Hindlimb muscle (tissue), 1 donor: Measurements from ENCODE around the gene AUTS2. TPM values are rescaled to one million over a fixed set of nuclear protein-coding genes. Genes with fewer than 3 reads are reported as not detected.

Experiments
- DNase-seq: peaks from one replicate; pipeline ENCODE4 v3.0.0-alpha.2; 2013
- polyA plus RNA-seq: library from polyadenylated mRNA; unstranded; fragments of 120-200 nt; gene quantifications from one replicate; pipeline ENCODE4 v1.2.1, GENCODE V29; 2013; ENCODE audit not compliant: insufficient read length

The AUTS2 gene
- polyA plus RNA-seq, 1 donor: 80.5 TPM

DNA sequence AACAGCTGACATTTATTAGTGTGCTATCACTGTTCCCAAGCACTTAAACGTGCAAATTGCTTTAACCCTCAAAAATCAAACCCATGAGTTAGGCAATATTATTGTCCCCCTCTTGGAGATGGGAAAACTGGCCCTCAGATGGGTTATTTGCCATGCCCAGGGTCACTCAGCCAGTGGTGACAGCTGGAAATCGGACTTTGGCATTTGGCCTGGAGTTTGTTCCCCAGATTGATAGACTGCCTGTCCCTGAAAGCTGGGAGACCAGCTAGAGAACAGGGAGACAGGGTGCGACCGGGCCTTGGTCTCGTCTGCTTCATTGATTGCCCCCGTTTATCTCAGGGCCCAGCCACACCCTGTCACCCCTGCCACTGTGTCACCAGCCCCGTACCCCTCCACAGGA, 1167.4 kb downstream of the AUTS2 start:
- no peak for DNase-seq

DNA sequence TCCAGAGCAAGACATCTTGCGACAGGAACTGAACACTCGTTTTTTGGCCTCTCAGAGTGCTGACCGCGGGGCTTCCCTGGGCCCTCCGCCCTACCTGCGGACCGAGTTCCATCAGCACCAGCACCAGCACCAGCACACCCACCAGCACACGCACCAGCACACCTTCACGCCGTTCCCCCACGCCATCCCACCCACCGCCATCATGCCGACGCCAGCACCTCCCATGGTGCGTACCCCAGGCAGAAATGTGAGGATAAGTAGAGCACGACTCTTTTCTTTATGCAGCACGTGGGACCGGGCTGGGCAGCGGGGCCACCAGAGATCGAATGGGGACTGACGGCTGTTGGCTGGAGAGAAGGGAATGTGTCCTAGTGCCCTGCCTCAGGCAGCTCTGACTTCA, 1167.8 kb downstream of the AUTS2 start:
- no peak for DNase-seq

- DNase-seq: no peak
Observed at GRCh38 chr7:70766694-70767093, 1168.4 kb downstream of the AUTS2 start.

DNA sequence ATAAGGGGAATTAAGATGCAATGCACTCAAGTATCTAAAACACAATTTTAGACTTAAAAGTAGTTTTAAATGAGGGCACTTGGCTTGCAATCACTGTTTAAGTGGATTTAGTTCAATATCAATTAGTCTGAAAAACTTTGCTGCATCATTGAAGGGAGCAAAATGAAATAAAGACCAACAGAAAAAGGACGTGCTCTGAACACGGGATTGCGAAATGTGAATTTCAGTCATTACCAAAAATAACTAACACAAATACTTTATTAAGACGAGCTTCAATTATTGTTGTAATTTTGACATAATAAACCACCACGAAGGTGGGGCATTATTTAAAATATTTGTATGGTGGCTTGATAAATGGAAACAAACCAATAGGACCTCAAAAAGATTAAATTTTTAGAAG, 1171.9 kb downstream of the AUTS2 start:
- DNase-seq: no peak

DNA sequence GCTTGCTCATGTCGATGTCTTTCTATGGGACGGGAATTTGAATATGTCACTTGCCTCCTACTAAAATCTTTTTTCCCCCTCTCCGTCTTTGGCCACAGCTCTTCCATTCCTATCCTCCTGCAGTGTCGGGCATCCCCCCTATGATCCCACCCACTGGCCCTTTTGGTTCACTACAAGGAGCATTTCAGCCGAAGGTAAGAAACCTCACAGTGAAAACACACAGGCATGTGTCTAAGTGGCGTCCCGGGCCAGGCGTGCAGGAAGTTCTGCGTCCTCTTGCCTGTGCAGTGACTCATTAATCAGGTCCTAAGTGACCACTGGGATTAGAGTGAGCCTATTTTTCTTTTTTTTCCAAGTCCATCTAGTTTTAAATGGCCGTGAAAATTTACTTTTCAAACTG, 1173.2 kb downstream of the AUTS2 start:
- DNase-seq: no peak

DNA sequence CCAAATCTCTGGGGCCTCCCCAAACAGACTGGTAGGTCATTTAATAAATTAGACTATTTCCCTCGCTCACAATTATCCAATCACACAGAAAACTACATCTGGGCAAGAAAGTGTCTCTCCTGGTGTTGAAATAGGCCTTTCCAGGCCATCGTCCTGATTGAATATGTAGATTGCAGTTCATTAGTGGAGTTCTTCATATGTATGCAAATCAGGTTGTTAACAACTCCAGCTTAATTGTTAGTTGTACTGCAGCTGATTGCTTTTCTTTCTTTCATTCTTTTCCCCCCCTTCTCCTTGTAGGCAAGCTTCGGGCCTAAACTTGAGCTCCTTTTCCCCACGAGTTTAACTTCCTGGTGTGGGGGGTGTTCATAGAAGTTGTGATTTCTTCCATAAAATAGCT, 1174.6 kb downstream of the AUTS2 start:
- no peak for DNase-seq

GRCh38 chr7:70773406-70773805, 1175.1 kb downstream of the AUTS2 start:
- DNase-seq: no peak

GRCh38 chr7:70774950-70775527, 1176.8 kb downstream of the AUTS2 start:
- no peak for DNase-seq

DNA sequence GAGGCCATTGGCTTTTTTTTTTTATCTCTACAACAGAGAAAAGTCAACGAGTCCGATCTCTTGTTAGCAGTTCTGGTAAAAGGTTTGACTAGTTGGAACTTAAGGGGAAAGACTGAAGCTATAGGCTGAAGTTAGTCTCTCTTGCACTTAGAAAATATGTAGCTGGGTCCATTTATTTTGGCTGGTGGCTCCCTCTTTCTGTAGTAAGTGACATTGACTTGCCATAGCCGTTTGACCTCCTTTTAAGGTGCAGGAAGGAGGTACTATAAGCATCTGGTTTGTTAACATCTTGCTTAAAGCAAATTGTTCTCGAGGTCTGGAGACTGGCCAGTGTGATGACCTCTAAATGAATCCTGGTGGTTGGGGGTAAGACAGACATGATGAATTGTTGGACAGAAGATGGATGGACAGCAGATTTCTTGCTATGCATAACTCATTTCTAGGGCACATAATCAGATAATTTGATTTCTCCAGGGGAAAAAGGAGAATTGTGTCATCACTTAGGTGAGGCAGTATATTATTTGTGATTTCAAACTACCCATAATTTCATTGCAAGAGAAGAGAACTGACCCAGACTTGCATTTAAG, 1177.4 kb downstream of the AUTS2 start:
- DNase-seq: no peak

DNA sequence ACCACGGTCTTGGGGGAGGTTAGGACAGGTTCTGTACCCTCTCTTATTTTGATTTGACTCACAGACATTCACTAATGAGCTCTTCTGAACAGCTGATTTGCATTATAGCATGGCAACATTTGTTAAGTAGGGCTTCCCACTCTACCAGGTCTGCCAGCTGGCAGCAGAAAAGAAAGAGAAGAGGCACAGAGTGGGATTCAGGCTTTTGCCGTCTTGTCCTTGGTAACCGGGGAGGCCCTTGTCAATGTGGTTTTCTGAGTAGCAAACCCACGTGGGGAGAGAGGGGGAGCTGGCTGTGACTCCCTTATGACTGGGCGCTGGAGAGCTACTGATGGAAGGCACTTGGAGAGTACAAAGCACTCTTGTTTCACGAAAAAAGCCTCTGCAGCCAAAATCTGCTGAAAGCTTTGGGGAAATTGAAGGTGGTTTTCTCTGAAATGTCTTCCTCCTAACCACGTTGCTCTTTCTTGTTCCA, 1178.4 kb downstream of the AUTS2 start:
- DNase-seq: no peak

GRCh38 chr7:70777251-70777650, 1179.0 kb downstream of the AUTS2 start:
- DNase-seq: no peak

GRCh38 chr7:70778585-70778984, 1180.3 kb downstream of the AUTS2 start:
- DNase-seq: no peak

DNA sequence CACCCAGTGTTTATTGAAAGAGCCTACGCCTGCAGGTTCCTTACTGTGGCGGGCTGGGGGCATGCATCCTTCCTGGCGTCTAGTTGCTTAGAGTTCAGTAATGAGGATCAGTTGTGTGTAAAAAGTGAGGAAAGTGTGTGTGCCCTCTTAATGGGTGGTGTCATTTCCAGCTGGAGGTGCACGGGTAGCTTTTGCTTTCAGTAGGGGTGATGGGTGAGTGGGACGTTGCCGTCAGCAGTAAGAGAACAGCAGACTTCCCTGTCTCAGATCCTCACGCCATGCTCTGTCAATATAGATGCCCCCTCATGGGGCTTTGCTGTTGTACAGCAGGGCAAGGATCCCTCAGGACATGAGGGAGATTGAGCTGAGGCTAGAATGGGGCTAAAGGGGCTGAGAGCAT, 1181.0 kb downstream of the AUTS2 start:
- no peak for DNase-seq

- no peak for DNase-seq
Observed at GRCh38 chr7:70781922-70782311, 1183.6 kb downstream of the AUTS2 start.

GRCh38 chr7:70782796-70783195, 1184.5 kb downstream of the AUTS2 start:
- no peak for DNase-seq

GRCh38 chr7:70785427-70785826, 1187.2 kb downstream of the AUTS2 start:
- no peak for DNase-seq

DNA sequence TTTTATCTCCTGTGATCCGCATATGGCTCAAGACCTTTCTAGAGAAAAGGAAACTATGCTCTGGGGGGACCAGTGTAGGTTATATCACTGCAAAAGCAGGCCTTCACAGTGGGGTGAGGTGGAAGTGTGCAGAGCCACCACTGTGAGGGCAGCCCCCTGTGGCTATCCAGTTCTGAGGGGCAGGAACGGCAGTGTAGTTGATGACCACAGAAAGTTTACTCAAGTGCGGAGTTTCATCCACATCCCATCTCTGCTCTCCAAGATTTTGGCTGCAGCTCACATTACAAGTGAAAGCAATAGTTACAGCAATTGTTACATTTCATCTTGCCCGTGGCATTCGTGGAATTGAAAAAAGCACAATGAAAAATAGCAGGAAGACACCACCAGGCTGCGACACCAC, 1187.8 kb downstream of the AUTS2 start:
- no peak for DNase-seq

DNA sequence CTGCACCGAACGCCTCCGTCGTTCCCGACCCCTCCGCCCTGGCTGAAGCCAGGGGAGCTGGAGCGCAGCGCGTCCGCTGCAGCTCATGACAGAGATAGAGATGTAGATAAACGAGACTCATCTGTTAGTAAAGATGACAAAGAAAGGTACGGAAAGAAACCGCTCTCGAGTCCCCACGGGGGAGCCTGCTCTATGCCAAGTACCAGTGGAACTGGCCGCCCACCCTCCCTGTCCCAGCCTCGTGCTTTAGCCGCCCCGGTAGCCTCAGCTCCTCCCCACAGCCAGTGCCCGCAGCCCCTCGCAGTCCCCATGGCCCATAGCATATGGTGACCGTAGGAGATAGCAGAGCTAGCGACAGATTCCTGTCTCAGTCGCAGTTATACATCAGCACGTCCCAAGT, 1189.0 kb downstream of the AUTS2 start:
- DNase-seq: no peak

DNA sequence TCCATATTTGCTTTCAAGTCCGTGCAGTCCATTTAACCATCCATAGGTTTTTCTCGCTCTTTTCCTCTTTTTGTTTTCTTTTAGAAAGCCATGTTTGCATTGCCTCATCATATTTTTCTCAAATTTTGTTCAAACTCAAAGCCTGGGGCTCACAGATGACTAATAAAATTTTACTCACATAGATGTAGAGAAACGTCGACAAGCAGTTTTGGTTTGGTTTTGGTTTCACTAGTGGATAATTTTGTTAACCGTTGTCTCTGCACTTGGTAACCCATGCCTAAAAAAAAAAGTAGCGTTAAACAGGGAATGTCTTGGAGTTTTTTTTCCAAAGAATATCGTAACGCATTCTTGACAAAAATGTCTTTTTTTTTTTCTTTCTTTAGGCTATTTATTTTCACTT, 1189.5 kb downstream of the AUTS2 start:
- no peak for DNase-seq

DNA sequence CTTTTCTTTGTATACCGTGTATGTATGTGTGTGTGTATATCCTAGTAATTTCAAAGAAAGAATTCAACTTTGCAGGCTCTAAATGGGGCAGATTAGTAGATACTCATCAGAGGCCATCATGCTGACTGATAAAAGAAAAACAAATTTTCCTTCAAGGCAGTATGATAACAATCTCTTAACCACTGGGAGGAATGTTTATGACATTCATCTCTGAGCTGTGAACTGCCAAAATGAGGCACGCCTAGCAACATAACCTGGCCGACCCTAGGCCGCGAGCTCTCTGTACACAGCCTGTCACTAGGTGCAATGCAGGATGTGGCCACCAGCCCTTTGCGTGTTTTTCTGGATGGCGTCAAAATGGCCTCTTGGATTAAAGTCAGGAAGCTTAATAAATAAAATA, 1190.0 kb downstream of the AUTS2 start:
- DNase-seq: no peak

GRCh38 chr7:70789481-70790214, 1191.4 kb downstream of the AUTS2 start:
- DNase-seq: no peak

- no peak for DNase-seq
Observed at GRCh38 chr7:70790215-70791073, 1192.2 kb downstream of the AUTS2 start.

DNA sequence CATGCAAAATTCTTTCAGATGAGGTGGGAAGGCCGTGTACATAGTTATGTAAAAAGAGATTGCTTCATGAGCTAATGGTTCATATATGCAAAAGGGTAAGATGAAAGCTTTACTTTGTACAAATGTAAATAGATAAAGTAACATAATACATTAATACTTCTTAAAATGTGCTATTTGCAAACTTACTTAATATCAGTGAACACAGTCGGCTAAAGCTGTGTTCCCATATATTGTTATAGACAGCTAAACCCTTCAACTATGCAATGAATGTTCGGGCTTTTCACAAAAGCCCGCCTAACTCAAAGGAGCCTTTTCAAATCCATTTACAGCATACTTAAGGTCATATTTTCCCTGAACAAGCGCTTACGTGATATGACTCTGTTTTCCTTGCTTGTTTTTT, 1193.1 kb downstream of the AUTS2 start:
- DNase-seq: no peak
